COR-L47 (cell line): ENCODE measurements around the gene PDE4B.

Experiments
- DNase-seq: peaks from one replicate; lab custom pipeline; 2025; lab: John Stamatoyannopoulos, UW

Gene PDE4B

GRCh38 chr1:65882076-65882475 lies 89.4 kb downstream of the PDE4B start:
- no peak for DNase-seq

GRCh38 chr1:65889441-65889840 lies 96.7 kb downstream of the PDE4B start:
- no peak for DNase-seq

GRCh38 chr1:65890201-65890843 lies 97.6 kb downstream of the PDE4B start:
- no peak for DNase-seq

- no peak for DNase-seq
These were observed 102.3 kb downstream of the PDE4B start for GRCh38 chr1:65894738-65895605.

- DNase-seq: no peak
These were observed 104.0 kb downstream of the PDE4B start for GRCh38 chr1:65896721-65897120.

- DNase-seq: no peak
These were observed 104.8 kb downstream of the PDE4B start for GRCh38 chr1:65897485-65897884.

- DNase-seq: no peak
These were observed 112.0 kb downstream of the PDE4B start for GRCh38 chr1:65904681-65905083.

GRCh38 chr1:65910432-65910831 lies 117.7 kb downstream of the PDE4B start:
- no peak for DNase-seq

GRCh38 chr1:65911679-65912078 lies 119.0 kb downstream of the PDE4B start:
- no peak for DNase-seq

GRCh38 chr1:65918564-65918963 lies 125.9 kb downstream of the PDE4B start:
- no peak for DNase-seq

- DNase-seq: no peak
These were observed 128.8 kb downstream of the PDE4B start for GRCh38 chr1:65921446-65921845.

- DNase-seq: no peak
These were observed 131.8 kb downstream of the PDE4B start for GRCh38 chr1:65924471-65924870.

GRCh38 chr1:65938506-65938905 lies 145.8 kb downstream of the PDE4B start:
- DNase-seq: no peak

GRCh38 chr1:65939191-65939590 lies 146.5 kb downstream of the PDE4B start:
- DNase-seq: no peak

GRCh38 chr1:65939636-65940035 lies 146.9 kb downstream of the PDE4B start:
- no peak for DNase-seq

GRCh38 chr1:65940126-65940525 lies 147.4 kb downstream of the PDE4B start:
- no peak for DNase-seq

- no peak for DNase-seq
These were observed 149.8 kb downstream of the PDE4B start for GRCh38 chr1:65942476-65942875.

GRCh38 chr1:65946376-65946775 lies 153.7 kb downstream of the PDE4B start:
- no peak for DNase-seq

- DNase-seq: no peak
These were observed 154.3 kb downstream of the PDE4B start for GRCh38 chr1:65946960-65947359.

- no peak for DNase-seq
These were observed 156.0 kb downstream of the PDE4B start for GRCh38 chr1:65948609-65949229.

- peak; percentile 8 for DNase-seq
These were observed 156.5 kb downstream of the PDE4B start for GRCh38 chr1:65949230-65949626.

- no peak for DNase-seq
These were observed 157.2 kb downstream of the PDE4B start for GRCh38 chr1:65949933-65950332.

- DNase-seq: no peak
These were observed 160.0 kb downstream of the PDE4B start for GRCh38 chr1:65952696-65953095.
